ENCODE data around the gene ABHD8. TPM values are rescaled to one million over a fixed set of nuclear protein-coding genes. Genes with fewer than 3 reads are reported as not detected.

ABHD8 gene
- total RNA-seq, 1 donor from 2014 or later: 6.8 TPM

- Histone ChIP-seq H3K4me1 (ENCODE audit: control insufficient read depth in 3 of 3, insufficient read depth in 3 of 3, low read length in 3 of 3) (peaks cover 12 to 22% (median 13%) of the 10 kb centered on the region in 3 donors), H3K9me3 (ENCODE audit: control insufficient read depth in 3 of 3, low read length in 3 of 3) (no peaks in the 10 kb centered on the region), H3K36me3 (ENCODE audit: control insufficient read depth in 3 of 3, insufficient read depth in 3 of 3, low read length in 3 of 3) (peaks cover 0 to 9% (median 4%) of the 10 kb centered on the region in 3 donors), H3K27me3 (ENCODE audit: control insufficient read depth in 3 of 3, insufficient read depth in 3 of 3, low read length in 3 of 3) (no peaks in the 10 kb centered on the region), H3K4me3 (ENCODE audit: low read length in 3 of 3) (no peak overlapping the region), H3K27ac (ENCODE audit: low read depth, low read length) (no peak overlapping the region), H3K9ac (ENCODE audit: low read depth in 1 of 3, low read length in 3 of 3) (no peak overlapping the region)
Observed at GRCh38 chr19:17340871-17341357, 37.7 kb upstream of the ABHD8 start.

DNA sequence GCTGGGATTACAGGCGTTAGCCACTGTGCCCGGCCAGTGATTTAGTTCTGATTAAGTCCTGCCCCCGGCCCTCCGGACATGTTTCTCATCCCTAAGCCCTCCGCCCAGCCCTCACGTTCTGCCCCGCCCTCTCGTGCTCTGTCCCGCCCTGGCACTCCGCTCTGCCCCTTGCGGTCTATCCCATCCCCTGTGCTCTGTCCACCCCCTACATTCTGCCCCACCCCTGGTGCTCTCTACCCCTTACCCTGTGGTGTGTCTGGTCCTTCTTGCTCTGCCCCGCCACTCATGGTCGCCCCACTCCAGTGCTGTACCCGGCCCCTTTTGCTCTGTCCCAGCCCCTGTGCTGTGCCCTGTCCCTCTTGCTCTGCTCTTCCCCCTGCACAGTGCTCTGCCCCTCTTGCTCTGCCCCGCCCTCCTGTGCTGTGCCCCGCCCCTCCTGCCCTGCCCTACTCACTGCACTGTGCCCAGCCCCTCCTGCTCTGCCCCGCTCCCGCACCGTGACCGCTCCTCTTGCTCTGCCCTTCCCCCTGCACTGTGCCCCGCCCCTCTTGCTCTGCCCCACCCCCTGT is 37.2 kb upstream of the ABHD8 start:
- H3K27ac ChIP-seq (ENCODE audit: low read depth, low read length): no peak overlapping the region
- no peaks in the 10 kb centered on the region for H3K27me3 ChIP-seq (ENCODE audit: control insufficient read depth in 3 of 3, insufficient read depth in 3 of 3, low read length in 3 of 3)
- no peak overlapping the region for H3K9ac ChIP-seq (ENCODE audit: low read depth in 1 of 3, low read length in 3 of 3)
- peaks cover 0 to 9% (median 4%) of the 10 kb centered on the region in 3 donors for H3K36me3 ChIP-seq (ENCODE audit: control insufficient read depth in 3 of 3, insufficient read depth in 3 of 3, low read length in 3 of 3)
- H3K4me1 ChIP-seq (ENCODE audit: control insufficient read depth in 3 of 3, insufficient read depth in 3 of 3, low read length in 3 of 3): peaks cover 13 to 24% (median 15%) of the 10 kb centered on the region in 3 donors
- H3K4me3 ChIP-seq (ENCODE audit: low read length in 3 of 3): no peak overlapping the region
- H3K9me3 ChIP-seq (ENCODE audit: control insufficient read depth in 3 of 3, low read length in 3 of 3): no peaks in the 10 kb centered on the region

DNA sequence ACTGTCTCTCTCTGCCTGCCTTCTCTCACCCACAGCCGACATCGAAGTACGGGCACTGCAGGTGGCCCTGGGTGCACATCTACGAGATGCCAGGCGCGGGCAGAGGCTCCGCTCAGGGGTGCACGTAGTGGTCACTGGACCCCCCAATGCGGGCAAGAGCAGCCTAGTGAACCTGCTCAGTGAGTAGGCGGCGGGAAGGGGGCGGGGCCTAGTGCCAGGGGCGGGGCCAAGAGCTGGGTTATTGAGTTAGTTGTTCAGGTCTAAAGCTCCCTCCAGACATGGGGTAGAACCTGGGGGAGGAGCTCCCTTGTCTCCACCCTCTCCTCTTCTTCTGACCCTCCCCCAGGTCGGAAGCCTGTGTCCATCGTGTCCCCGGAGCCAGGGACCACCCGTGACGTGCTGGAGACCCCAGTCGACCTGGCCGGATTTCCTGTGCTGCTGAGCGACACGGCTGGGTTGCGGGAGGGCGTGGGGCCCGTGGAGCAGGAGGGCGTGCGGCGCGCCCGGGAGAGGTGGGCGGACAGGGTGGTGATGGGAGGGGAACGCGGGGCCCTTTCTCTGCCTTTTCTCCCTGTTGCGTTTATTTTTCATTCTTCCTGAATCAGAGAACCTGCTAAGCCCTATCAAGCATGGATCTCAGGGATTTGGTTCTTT is 36.0 kb upstream of the ABHD8 start:
- no peak overlapping the region for H3K4me3 ChIP-seq (ENCODE audit: low read length in 3 of 3)
- no peaks in the 10 kb centered on the region for H3K27me3 ChIP-seq (ENCODE audit: control insufficient read depth in 3 of 3, insufficient read depth in 3 of 3, low read length in 3 of 3)
- H3K4me1 ChIP-seq (ENCODE audit: control insufficient read depth in 3 of 3, insufficient read depth in 3 of 3, low read length in 3 of 3): peaks cover 19 to 32% (median 20%) of the 10 kb centered on the region in 3 donors

DNA sequence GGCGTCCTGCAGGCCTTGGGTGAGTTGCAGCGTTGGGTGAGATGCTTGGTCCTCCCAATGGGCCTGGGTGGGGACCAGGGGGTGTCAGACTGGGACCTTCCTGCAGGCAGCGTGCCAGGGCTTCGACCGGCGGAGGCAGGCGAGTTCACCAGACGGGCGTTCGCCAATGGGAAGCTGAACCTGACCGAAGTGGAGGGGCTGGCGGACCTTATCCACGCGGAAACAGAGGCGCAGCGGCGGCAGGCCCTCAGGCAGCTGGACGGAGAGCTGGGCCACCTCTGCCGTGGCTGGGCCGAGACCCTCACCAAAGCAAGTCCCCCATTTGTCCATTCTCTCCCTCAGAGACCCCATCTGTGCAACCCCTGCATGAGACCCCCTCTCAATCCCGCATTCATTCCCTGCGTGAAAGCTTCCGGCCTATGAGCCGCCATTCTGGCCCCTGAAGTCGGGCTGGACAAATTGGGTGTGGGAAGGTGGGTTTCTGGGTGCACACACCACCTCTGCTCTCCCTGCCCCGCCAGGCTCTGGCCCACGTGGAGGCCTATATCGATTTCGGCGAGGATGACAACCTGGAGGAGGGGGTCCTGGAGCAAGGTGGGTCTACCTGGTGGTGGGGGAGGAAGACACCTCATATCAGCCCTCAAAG is 35.3 kb upstream of the ABHD8 start:
- Histone ChIP-seq H3K4me3 (ENCODE audit: low read length in 3 of 3) (peak overlapping the region; percentile 95 to 96 (median 96)), H3K9ac (ENCODE audit: low read depth in 1 of 3, low read length in 3 of 3) (peak overlapping the region in 1 of 3 donors; percentile 91), H3K27me3 (ENCODE audit: control insufficient read depth in 3 of 3, insufficient read depth in 3 of 3, low read length in 3 of 3) (no peaks in the 10 kb centered on the region)

More for the DNA sequence above, 36.0 kb upstream of the ABHD8 start:
- no peak overlapping the region for H3K27ac ChIP-seq (ENCODE audit: low read depth, low read length)
- H3K36me3 ChIP-seq (ENCODE audit: control insufficient read depth in 3 of 3, insufficient read depth in 3 of 3, low read length in 3 of 3): peaks cover 0 to 9% (median 4%) of the 10 kb centered on the region in 3 donors
- H3K9ac ChIP-seq (ENCODE audit: low read depth in 1 of 3, low read length in 3 of 3): no peak overlapping the region
- no peaks in the 10 kb centered on the region for H3K9me3 ChIP-seq (ENCODE audit: control insufficient read depth in 3 of 3, low read length in 3 of 3)

DNA sequence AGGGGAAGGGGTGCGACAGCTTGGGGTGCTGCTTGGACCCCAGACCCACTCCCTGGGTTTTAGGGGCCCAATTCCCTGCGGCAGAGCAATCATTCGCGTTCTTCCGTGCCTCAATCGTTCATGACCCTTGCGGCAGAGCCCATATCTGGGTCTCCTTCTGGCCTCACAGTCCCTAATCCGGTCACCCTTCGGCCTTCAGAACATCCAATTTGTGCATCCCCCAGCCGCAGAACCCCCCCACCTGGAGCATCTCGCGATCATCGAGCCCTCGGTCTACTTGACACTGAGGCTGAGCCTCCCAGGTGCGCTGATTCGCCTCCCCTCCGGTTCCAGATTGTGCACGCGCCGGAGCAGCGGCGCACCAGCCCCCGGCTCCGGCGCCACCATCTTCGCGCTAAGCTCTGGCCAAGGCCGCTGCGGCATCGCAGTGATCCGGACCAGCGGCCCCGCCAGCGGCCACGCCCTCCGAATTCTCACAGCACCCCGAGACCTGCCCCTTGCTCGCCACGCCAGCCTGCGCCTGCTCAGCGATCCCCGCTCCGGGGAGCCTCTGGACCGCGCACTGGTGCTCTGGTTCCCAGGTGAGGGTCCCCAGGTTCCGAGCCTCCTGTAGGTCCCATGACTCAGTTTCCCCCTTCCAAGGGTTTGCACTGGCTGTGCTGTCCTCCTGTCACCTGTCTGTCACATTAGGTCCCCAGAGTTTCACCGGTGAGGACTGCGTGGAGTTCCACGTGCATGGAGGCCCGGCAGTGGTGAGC is 34.6 kb upstream of the ABHD8 start:
- no peaks in the 10 kb centered on the region for H3K9me3 ChIP-seq (ENCODE audit: control insufficient read depth in 3 of 3, low read length in 3 of 3)
- peak overlapping the region; percentile 85 to 91 (median 86) for H3K9ac ChIP-seq (ENCODE audit: low read depth in 1 of 3, low read length in 3 of 3)
- no peaks in the 10 kb centered on the region for H3K27me3 ChIP-seq (ENCODE audit: control insufficient read depth in 3 of 3, insufficient read depth in 3 of 3, low read length in 3 of 3)
- H3K36me3 ChIP-seq (ENCODE audit: control insufficient read depth in 3 of 3, insufficient read depth in 3 of 3, low read length in 3 of 3): peaks cover 0 to 14% (median 4%) of the 10 kb centered on the region in 3 donors
- peak overlapping the region; percentile 94 for H3K27ac ChIP-seq (ENCODE audit: low read depth, low read length)
- peaks cover 26 to 38% (median 26%) of the 10 kb centered on the region in 3 donors for H3K4me1 ChIP-seq (ENCODE audit: control insufficient read depth in 3 of 3, insufficient read depth in 3 of 3, low read length in 3 of 3)
- peak overlapping the region; percentile 95 to 96 (median 96) for H3K4me3 ChIP-seq (ENCODE audit: low read length in 3 of 3)

More for the DNA sequence above, 35.3 kb upstream of the ABHD8 start:
- no peak overlapping the region for H3K27ac ChIP-seq (ENCODE audit: low read depth, low read length)
- no peaks in the 10 kb centered on the region for H3K9me3 ChIP-seq (ENCODE audit: control insufficient read depth in 3 of 3, low read length in 3 of 3)
- H3K36me3 ChIP-seq (ENCODE audit: control insufficient read depth in 3 of 3, insufficient read depth in 3 of 3, low read length in 3 of 3): peaks cover 0 to 9% (median 4%) of the 10 kb centered on the region in 3 donors
- H3K4me1 ChIP-seq (ENCODE audit: control insufficient read depth in 3 of 3, insufficient read depth in 3 of 3, low read length in 3 of 3): peaks cover 25 to 38% (median 26%) of the 10 kb centered on the region in 3 donors

DNA sequence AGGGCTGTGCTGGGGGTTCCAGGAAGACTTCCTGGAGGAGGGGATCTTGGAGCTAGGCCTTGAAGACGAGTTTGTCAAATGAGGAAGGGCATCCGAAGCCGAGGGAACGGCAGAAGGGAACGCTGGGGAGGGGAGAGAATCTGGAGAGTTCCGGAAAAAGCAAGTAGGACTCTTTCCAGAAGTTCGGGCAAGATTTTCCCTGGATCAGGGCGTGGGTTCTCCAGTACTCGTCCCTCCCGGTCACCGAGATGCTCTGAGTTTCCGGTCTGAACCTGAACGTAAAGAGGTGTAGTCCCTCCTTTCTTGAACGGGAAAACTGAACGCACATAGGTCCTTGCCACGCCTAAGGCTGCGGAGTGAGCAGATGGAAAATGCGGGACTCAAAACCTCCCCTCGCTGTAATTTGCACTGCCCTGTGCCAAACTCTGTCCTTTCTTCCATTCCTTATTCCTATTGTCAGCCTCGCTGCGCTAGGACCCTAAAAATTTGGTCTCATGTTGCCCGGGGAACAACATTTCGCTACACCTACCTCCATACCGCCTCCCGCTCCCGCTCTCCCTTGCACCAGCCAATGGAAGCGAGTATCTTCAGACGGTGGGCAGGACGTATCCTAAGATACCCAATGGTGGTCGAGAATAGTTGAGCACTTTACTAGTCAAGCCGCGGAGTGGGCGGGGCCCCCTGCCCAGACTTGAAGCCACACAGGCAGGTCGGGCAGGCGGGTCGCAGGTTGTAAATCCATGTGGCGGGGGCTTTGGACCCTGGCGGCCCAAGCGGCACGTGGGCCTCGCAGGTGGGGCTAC is 33.8 kb upstream of the ABHD8 start, which contains the start of gene GTPBP3:
TSS of gene GTPBP3 (plus strand) at position 682 of the 803 bp plus-strand sequence. CDS start at position 741, 59 bp downstream.
- Histone ChIP-seq H3K27me3 (ENCODE audit: control insufficient read depth in 3 of 3, insufficient read depth in 3 of 3, low read length in 3 of 3) (no peaks in the 10 kb centered on the region), H3K9ac (ENCODE audit: low read depth in 1 of 3, low read length in 3 of 3) (peak within 1 kb of the TSS; percentile 86 to 95 (median 91)), H3K36me3 (ENCODE audit: control insufficient read depth in 3 of 3, insufficient read depth in 3 of 3, low read length in 3 of 3) (peaks cover 2 to 20% (median 4%) of the 10 kb centered on the region in 3 donors), H3K27ac (ENCODE audit: low read depth, low read length) (peak within 1 kb of the TSS; percentile 94), H3K4me3 (ENCODE audit: low read length in 3 of 3) (peak within 1 kb of the TSS; percentile 95 to 96 (median 96)), H3K4me1 (ENCODE audit: control insufficient read depth in 3 of 3, insufficient read depth in 3 of 3, low read length in 3 of 3) (peaks cover 26 to 38% (median 26%) of the 10 kb centered on the region in 3 donors), H3K9me3 (ENCODE audit: control insufficient read depth in 3 of 3, low read length in 3 of 3) (no peaks in the 10 kb centered on the region)

DNA sequence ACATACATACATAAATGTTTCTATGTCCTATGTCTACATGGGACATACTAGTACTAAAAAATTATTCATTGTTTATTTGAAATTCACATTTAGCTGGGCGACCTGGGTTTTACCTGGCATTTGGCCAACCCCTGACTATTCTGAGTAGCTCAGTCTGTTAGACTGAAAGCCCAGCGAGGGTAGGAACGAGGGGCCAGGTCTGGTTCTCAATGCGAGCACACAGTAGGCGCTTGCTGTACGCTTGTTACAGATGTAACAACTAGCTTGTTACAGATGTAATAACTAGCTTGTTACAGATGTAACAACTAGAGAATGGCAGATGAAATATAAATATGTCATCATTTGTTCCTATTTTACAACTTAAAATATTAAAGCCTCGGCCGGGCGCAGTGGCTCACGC is 32.4 kb upstream of the ABHD8 start:
- Histone ChIP-seq H3K9me3 (ENCODE audit: control insufficient read depth in 3 of 3, low read length in 3 of 3) (no peaks in the 10 kb centered on the region), H3K36me3 (ENCODE audit: control insufficient read depth in 3 of 3, insufficient read depth in 3 of 3, low read length in 3 of 3) (peaks cover 6 to 21% (median 12%) of the 10 kb centered on the region in 3 donors), H3K4me1 (ENCODE audit: control insufficient read depth in 3 of 3, insufficient read depth in 3 of 3, low read length in 3 of 3) (peaks cover 26 to 38% (median 26%) of the 10 kb centered on the region in 3 donors), H3K4me3 (ENCODE audit: low read length in 3 of 3) (peak overlapping the region; percentile 81 to 85 (median 84)), H3K27me3 (ENCODE audit: control insufficient read depth in 3 of 3, insufficient read depth in 3 of 3, low read length in 3 of 3) (no peaks in the 10 kb centered on the region), H3K27ac (ENCODE audit: low read depth, low read length) (peak overlapping the region; percentile 19), H3K9ac (ENCODE audit: low read depth in 1 of 3, low read length in 3 of 3) (peak overlapping the region in 1 of 3 donors; percentile 81)

GRCh38 chr19:17334414-17335409 is 31.5 kb upstream of the ABHD8 start, which contains the start of gene ANO8:
TSS of gene ANO8 (minus strand) at chr19:17334855. CDS start at chr19:17334670, 185 bp downstream.
- Histone ChIP-seq H3K36me3 (ENCODE audit: control insufficient read depth in 3 of 3, insufficient read depth in 3 of 3, low read length in 3 of 3) (peaks cover 11 to 27% (median 18%) of the 10 kb centered on the region in 3 donors), H3K4me1 (ENCODE audit: control insufficient read depth in 3 of 3, insufficient read depth in 3 of 3, low read length in 3 of 3) (peaks cover 26 to 38% (median 26%) of the 10 kb centered on the region in 3 donors), H3K4me3 (ENCODE audit: low read length in 3 of 3) (peak within 1 kb of the TSS; percentile 81 to 85 (median 84)), H3K9ac (ENCODE audit: low read depth in 1 of 3, low read length in 3 of 3) (peak within 1 kb of the TSS; percentile 73 to 89 (median 81)), H3K9me3 (ENCODE audit: control insufficient read depth in 3 of 3, low read length in 3 of 3) (no peaks in the 10 kb centered on the region), H3K27ac (ENCODE audit: low read depth, low read length) (peak within 1 kb of the TSS; percentile 42), H3K27me3 (ENCODE audit: control insufficient read depth in 3 of 3, insufficient read depth in 3 of 3, low read length in 3 of 3) (no peaks in the 10 kb centered on the region)
